Measurements from ENCODE around the gene RABL6. TPM values are rescaled to one million over a fixed set of nuclear protein-coding genes. Genes with fewer than 3 reads are reported as not detected.

Gene RABL6
- total RNA-seq, 2 donors from 2014 or later, result 76.6 to 124 TPM

GRCh38 chr9:136847088-136847825 lies 39.5 kb downstream of the RABL6 start:
- Histone ChIP-seq H3K4me1 (replicated peaks) (peaks cover 10% of the 10 kb centered on the region), H3K4me3 (peak overlapping the region; percentile 50 to 56), H3K9me3 (no peaks in the 10 kb centered on the region), H3K27me3 (replicated peaks; ENCODE audit: insufficient read depth) (no peaks in the 10 kb centered on the region), H3K36me3 (no peaks in the 10 kb centered on the region), H3K27ac (peak overlapping the region; percentile 84 to 91)
- intact Hi-C loops (cut with DNase I), result loop anchor here (5.0 to 10.0 kb wide), 2 partner anchors 55 to 122 kb away; partner anchors contain the start of gene TMEM141
- TF ChIP-seq CTCF (IDR thresholded peaks at IDR 0.05) (no peak), POLR2A (IDR thresholded peaks at IDR 0.05) (no peak), POLR2AphosphoS5 (IDR thresholded peaks at IDR 0.05) (no peak)
- WGBS, result 3% methylated on average over 63 of the region's 75 CpGs
- DNase-seq (ENCODE audit: low spot score), result no peak

DNA sequence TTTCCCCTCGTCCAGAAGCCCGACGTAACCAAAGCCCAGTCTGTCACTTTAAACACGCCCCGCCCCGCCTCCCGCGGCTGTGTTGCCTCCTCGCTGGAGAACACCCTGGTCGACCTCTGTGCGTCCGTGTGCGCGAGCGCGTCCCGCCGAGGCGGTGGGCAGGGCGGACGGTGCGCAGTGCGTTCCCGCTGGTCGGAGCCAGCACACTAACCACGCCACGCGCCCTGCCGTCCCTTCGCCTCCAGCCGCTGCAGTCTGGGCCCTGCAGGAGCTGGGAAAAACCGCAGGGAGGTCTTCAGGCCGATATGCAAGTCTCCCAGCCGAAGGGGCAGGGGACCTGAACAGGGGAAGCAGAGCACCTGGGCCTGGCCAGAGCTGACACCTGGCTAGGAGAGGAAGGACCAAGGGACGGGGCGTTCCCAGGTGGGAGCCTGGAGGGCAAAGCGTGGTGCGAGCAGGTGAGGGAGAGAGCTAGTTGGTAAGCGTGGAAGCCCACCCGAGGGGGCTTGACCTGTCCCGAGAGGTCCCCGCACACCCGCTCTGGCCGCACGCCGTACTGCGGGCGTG lies 40.2 kb downstream of the RABL6 start:
- Histone ChIP-seq H3K4me1 (replicated peaks) (peaks cover 10% of the 10 kb centered on the region), H3K36me3 (no peaks in the 10 kb centered on the region), H3K4me3 (peak overlapping the region; percentile 50 to 56), H3K27ac (peak overlapping the region; percentile 84 to 91), H3K27me3 (replicated peaks; ENCODE audit: insufficient read depth) (no peaks in the 10 kb centered on the region), H3K9me3 (no peaks in the 10 kb centered on the region)
- TF ChIP-seq POLR2A (IDR thresholded peaks at IDR 0.05) (peak; percentile 53), CTCF (IDR thresholded peaks at IDR 0.05) (no peak), POLR2AphosphoS5 (IDR thresholded peaks at IDR 0.05) (peak; percentile 53)
- under 1% methylated on average over 45 of the region's 48 CpGs for WGBS
- peak; percentile 64 for DNase-seq (ENCODE audit: low spot score)
- intact Hi-C loops (cut with DNase I), result loop anchor here (5.0 to 10.0 kb wide), 2 partner anchors 56 to 123 kb away; partner anchors contain the start of gene TMEM141

DNA sequence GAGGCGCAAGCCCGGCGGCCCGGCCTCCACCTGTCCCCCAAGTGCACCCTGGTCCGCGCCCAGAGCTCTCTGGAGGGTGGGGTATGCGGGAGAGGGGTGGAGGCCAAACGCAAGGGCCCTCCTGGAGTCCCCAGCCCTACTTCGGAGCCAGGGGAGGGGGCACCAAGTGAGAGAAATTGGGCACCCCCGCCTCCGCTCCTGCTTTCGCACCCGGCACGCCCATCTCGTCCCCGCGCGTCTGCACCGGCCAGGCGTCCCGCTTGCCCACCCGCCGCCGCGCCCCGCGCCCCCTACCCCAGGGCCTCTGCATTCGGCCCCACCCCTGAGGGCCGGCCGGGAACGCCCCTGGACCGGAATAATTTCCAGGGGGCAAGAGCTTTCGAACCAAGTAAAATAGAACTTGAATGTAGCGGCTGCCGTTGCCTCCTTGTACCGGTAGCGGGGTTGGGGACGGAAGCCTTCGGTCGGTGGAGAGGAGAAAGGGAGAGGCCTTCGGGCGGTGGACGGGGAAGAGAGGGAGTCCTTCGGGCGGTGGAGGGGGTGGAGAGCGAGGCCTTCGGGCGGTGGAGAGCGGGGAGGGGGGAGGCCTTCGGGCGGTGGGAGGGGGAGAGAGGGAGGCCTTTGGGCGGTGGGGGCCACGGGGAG lies 40.8 kb downstream of the RABL6 start:
- under 1% methylated on average over 53 of the region's 53 CpGs for WGBS
- TF ChIP-seq POLR2AphosphoS5 (IDR thresholded peaks at IDR 0.05) (no peak), CTCF (IDR thresholded peaks at IDR 0.05) (no peak), POLR2A (IDR thresholded peaks at IDR 0.05) (no peak)
- peaks cover 7% of the 10 kb centered on the region for H3K4me1 ChIP-seq (replicated peaks)
- H3K27me3 ChIP-seq (replicated peaks; ENCODE audit: insufficient read depth), result no peaks in the 10 kb centered on the region
- peak overlapping the region; percentile 84 to 91 for H3K27ac ChIP-seq
- H3K4me3 ChIP-seq, result peak overlapping the region; percentile 50 to 56
- no peaks in the 10 kb centered on the region for H3K36me3 ChIP-seq
- no peaks in the 10 kb centered on the region for H3K9me3 ChIP-seq
- no peak for DNase-seq (ENCODE audit: low spot score)
- intact Hi-C loops (cut with DNase I), result loop anchor here (5.0 to 10.0 kb wide), 2 partner anchors 56 to 124 kb away; partner anchors contain the start of gene TMEM141

DNA sequence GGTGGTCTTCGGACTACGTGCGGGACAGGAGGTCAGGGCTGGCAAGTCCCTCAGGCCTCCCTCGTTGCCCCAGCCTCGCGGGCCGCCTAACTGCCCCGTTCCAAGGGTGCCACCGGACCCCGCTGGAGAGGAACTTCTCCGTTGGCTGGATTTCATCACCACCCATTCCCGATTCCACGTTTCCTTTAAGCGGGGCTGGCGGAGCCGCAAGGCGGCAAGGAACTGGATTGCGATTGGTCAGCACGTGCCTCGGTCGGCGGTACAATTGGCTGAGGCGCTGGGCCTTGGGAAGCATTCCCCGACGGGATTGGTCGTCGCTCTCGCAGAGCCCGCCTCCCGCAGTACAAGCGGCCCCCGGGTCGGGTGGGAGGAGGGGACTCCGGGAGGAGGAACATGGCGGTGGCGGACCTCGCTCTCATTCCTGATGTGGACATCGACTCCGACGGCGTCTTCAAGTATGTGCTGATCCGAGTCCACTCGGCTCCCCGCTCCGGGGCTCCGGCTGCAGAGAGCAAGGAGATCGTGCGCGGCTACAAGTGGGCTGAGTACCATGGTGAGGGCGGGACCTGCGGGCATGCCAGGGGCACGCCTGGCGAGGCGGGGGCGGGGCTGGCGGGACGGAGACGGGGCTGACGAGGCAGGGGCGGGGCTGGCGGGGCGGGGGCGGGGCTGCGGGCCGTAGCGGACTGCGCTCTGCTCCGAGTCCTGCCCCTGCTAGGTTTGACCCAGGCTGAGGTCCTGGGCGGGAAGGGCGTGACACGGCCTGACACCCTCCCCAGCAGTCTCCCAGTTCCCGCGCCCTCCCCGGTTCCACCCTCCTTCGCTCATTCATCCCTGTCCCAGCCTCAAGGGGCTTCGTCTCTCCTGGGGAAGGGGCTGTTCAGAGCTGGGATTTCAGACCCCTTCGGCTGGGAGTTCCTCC lies 41.6 kb downstream of the RABL6 start, which contains the start of gene PHPT1:
TSS of gene PHPT1 (plus strand) at position 372 of the 922 bp plus-strand sequence. CDS start at position 394, 22 bp downstream.
- H3K9me3 ChIP-seq, result no peaks in the 10 kb centered on the region
- H3K27me3 ChIP-seq (replicated peaks; ENCODE audit: insufficient read depth), result no peaks in the 10 kb centered on the region
- peak; percentile 61 for TF ChIP-seq POLR2A (IDR thresholded peaks at IDR 0.05)
- TF ChIP-seq POLR2AphosphoS5 (IDR thresholded peaks at IDR 0.05), result peak; percentile 92
- peak in 2 of 4 experiments; percentile 12 to 23 for TF ChIP-seq CTCF (IDR thresholded peaks at IDR 0.05)
- peak; percentile 99 for DNase-seq (ENCODE audit: low spot score)
- peak within 1 kb of the TSS; percentile 84 to 91 for H3K27ac ChIP-seq
- intact Hi-C loops (cut with DNase I), result loop anchor here (5.0 to 10.0 kb wide), 2 partner anchors 57 to 124 kb away; partner anchors contain the start of gene TMEM141
- WGBS, result under 1% methylated on average over 63 of the region's 77 CpGs
- no peaks in the 10 kb centered on the region for H3K36me3 ChIP-seq
- H3K4me3 ChIP-seq, result peak within 1 kb of the TSS; percentile 50 to 56
- peaks cover under 1% of the 10 kb centered on the region for H3K4me1 ChIP-seq (replicated peaks)
